ENCODE measurements around the gene CAMK2B. TPM values are rescaled to one million over a fixed set of nuclear protein-coding genes. Genes with fewer than 3 reads are reported as not detected.

Gene CAMK2B
- total RNA-seq, 1 donor from 2014 or later: 0.17 TPM

- H3K27ac ChIP-seq: no peak overlapping the region
- H3K36me3 ChIP-seq: peaks cover 62% of the 10 kb centered on the region
- H3K4me1 ChIP-seq: no peaks in the 10 kb centered on the region
- H3K27me3 ChIP-seq: no peaks in the 10 kb centered on the region
- DNase-seq (peak; percentile 28), ATAC-seq (no peak)
- H3K4me3 ChIP-seq: no peak overlapping the region
- no peaks in the 10 kb centered on the region for H3K9me3 ChIP-seq
- no peak for TF ChIP-seq CTCF (IDR thresholded peaks at IDR 0.05)
- intact Hi-C loops (cut with DNase I): no loop called here
Observed at GRCh38 chr7:44212581-44213184, 112.7 kb downstream of the CAMK2B start.

GRCh38 chr7:44212018-44212417 lies 113.4 kb downstream of the CAMK2B start:
- H3K27ac ChIP-seq: no peak overlapping the region
- H3K9me3 ChIP-seq: no peaks in the 10 kb centered on the region
- no peaks in the 10 kb centered on the region for H3K4me1 ChIP-seq
- intact Hi-C loops (cut with DNase I): no loop called here
- H3K4me3 ChIP-seq: no peak overlapping the region
- peak; percentile 10 for DNase-seq
- peaks cover 69% of the 10 kb centered on the region for H3K36me3 ChIP-seq
- H3K27me3 ChIP-seq: no peaks in the 10 kb centered on the region
- ATAC-seq: no peak
- no peak for TF ChIP-seq CTCF (IDR thresholded peaks at IDR 0.05)

GRCh38 chr7:44211126-44211675 lies 114.2 kb downstream of the CAMK2B start:
- DNase-seq (peak; percentile 36), ATAC-seq (no peak)
- H3K4me3 ChIP-seq: no peak overlapping the region
- no peak overlapping the region for H3K27ac ChIP-seq
- no peaks in the 10 kb centered on the region for H3K4me1 ChIP-seq
- H3K27me3 ChIP-seq: no peaks in the 10 kb centered on the region
- H3K36me3 ChIP-seq: peaks cover 77% of the 10 kb centered on the region
- H3K9me3 ChIP-seq: no peaks in the 10 kb centered on the region
- intact Hi-C loops (cut with DNase I): no loop called here
- TF ChIP-seq CTCF (IDR thresholded peaks at IDR 0.05): no peak

GRCh38 chr7:44210107-44210506 lies 115.3 kb downstream of the CAMK2B start:
- Histone ChIP-seq H3K9me3 (no peaks in the 10 kb centered on the region), H3K4me3 (no peak overlapping the region), H3K27me3 (no peaks in the 10 kb centered on the region), H3K4me1 (no peaks in the 10 kb centered on the region), H3K27ac (no peak overlapping the region), H3K36me3 (peaks cover 88% of the 10 kb centered on the region)
- intact Hi-C loops (cut with DNase I): no loop called here
- TF ChIP-seq CTCF (IDR thresholded peaks at IDR 0.05): no peak
- DNase-seq: peak; percentile 7
- no peak for ATAC-seq

- no peak for ATAC-seq
- no peak for TF ChIP-seq CTCF (IDR thresholded peaks at IDR 0.05)
- Histone ChIP-seq H3K4me3 (no peak overlapping the region), H3K9me3 (no peaks in the 10 kb centered on the region), H3K36me3 (peaks cover 90% of the 10 kb centered on the region), H3K27me3 (no peaks in the 10 kb centered on the region), H3K4me1 (no peaks in the 10 kb centered on the region), H3K27ac (no peak overlapping the region)
- peak; percentile 21 for DNase-seq
- intact Hi-C loops (cut with DNase I): no loop called here
Observed at GRCh38 chr7:44208085-44208484, 117.3 kb downstream of the CAMK2B start.
